Transverse colon (tissue), 4 donors: Measurements from ENCODE around the gene UBE2L6. TPM values are rescaled to one million over a fixed set of nuclear protein-coding genes. Genes with fewer than 3 reads are reported as not detected.

Experiments used
- DNase-seq: peaks from one replicate; pipeline ENCODE4 v3.0.0-alpha.2; 2019
- H3K27ac ChIP-seq, 4 donors: fragments of 200-600 bp; sonication (generic); 2 replicates each; pipeline ENCODE4 v1.5.1; 2016 to 2018; ENCODE audit warnings: inconsistent platforms in 4 of 4
- H3K27me3 ChIP-seq: fragments of 200-600 bp; sonication (generic); 2 replicates; pipeline ENCODE4 v1.5.1; 2017; ENCODE audit warnings: inconsistent platforms
- H3K36me3 ChIP-seq, 4 donors: fragments of 200-600 bp; sonication (generic); 2 replicates each; pipeline ENCODE4 v1.5.1; 2017 to 2019; ENCODE audit warnings: inconsistent platforms in 4 of 4
- H3K4me1 ChIP-seq, 4 donors: fragments of 200-600 bp; sonication (generic); 2 replicates each; pipeline ENCODE4 v1.5.1; 2017 to 2020; ENCODE audit warnings: inconsistent platforms in 4 of 4
- H3K4me3 ChIP-seq, 4 donors: fragments of 200-600 bp; sonication (generic); 1 replicate in 1 of 4; 2 replicates in 3 of 4; pipeline versions ENCODE4 v1.5.1 to v1.6.1; 2017 to 2019; ENCODE audit warnings: inconsistent platforms in 4 of 4
- H3K9me3 ChIP-seq, 2 donors: fragments of 200-600 bp; sonication (generic); 2 replicates each; pipeline ENCODE4 v1.5.1; 2017 to 2019; ENCODE audit warnings: inconsistent platforms in 2 of 2
- EP300 ChIP-seq: sonication (generic); formaldehyde crosslinking; IDR thresholded peaks from one replicate; pipeline ENCODE4 v1.6.1; 2017; ENCODE audit warnings: antibody characterized with exemption, low read depth
- POLR2A ChIP-seq: fragments of 450-650 bp; IDR thresholded peaks from one replicate; pipeline ENCODE4 v1.6.1; 2016; ENCODE audit warnings: antibody characterized with exemption, mild to moderate bottlenecking, moderate library complexity
- POLR2AphosphoS5 ChIP-seq, 3 donors: sonication (generic); formaldehyde crosslinking; IDR thresholded peaks; one replicate each; pipeline ENCODE4 v1.6.1; 2016; ENCODE audit warnings: antibody characterized with exemption in 3 of 3
- WGBS, 2 donors: methylation state at CpG; one replicate each; pipeline ENCODE4 v1.1.5; 2018; ENCODE audit warnings: low coverage in 1 of 2; 5-methylcytosine and 5-hydroxymethylcytosine counted together
- in situ Hi-C, 4 donors: fragments of 200-750 bp; cut with MboI; loops; one replicate each; pipeline versions ENCODE4 v1.15.0 to v1.15.1; 2017; ENCODE audit warnings: low sequenced_read_pairs in 3 of 4, low pct_ligation_motif_present in 1 of 4, low pct_unique_long_range_greater_than_20kb in 1 of 4
- intact Hi-C: fragments of 100-400 bp; cut with DNase I; formaldehyde crosslinking; loops from one replicate; pipeline ENCODE4 v1.15.1; 2023; ENCODE audit warnings: low total_unique reads
- total RNA-seq, 4 donors: library from RNA; depleted of rRNA; stranded (reverse); fragments of >200 nt; gene quantifications; one replicate each; pipeline ENCODE4 v1.1.0, GENCODE V29; 2016
- TF ChIP-seq, protein P1 (sequence below), 5 experiments: fragments of 200-600 bp in 3 of 5; fragments of 450-650 bp in 2 of 5; sonication (generic) in 3 of 5; IDR thresholded peaks; 1 replicate in 2 of 5; 2 replicates in 3 of 5; pipeline ENCODE4 v1.5.1; 2016 to 2017; ENCODE audit warnings: antibody characterized with exemption in 5 of 5, inconsistent platforms in 3 of 5, mild to moderate bottlenecking in 2 of 5, moderate library complexity in 1 of 5

The UBE2L6 gene
- total RNA-seq, 4 donors from 2014 or later: 15.3 to 24.3 (median 20.6) TPM

DNA sequence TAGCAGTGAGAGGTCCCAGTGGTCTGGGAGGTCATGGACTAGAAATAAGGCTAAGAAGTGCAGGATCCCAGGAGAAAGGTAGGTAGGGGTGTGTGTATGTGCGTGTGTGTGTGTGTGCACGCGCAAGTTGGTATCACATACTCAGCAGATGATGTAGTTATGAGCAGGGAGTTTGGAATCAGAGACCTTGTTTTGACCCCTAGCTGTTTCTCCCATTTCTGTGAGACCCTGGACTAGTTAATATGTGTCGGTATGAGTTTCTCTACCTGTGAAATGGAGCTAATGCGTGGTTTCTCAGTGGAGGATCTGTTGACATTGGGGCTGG lies 31.3 kb upstream of the UBE2L6 start:
- Histone ChIP-seq H3K4me3 (peak overlapping the region; percentile 30 to 55 (median 36)), H3K27me3 (peaks cover 9% of the 10 kb centered on the region), H3K4me1 (peaks cover 0 to 16% (median 0%) of the 10 kb centered on the region in 4 donors), H3K27ac (peak overlapping the region; percentile 77 to 91 (median 86)), H3K36me3 (no peaks in the 10 kb centered on the region), H3K9me3 (no peaks in the 10 kb centered on the region)
- intact Hi-C loops: no loop called here
- TF ChIP-seq POLR2A (no peak), EP300 (no peak), POLR2AphosphoS5 (IDR thresholded peaks at IDR 0.05) (no peak)
- TF ChIP-seq, protein P1, sequence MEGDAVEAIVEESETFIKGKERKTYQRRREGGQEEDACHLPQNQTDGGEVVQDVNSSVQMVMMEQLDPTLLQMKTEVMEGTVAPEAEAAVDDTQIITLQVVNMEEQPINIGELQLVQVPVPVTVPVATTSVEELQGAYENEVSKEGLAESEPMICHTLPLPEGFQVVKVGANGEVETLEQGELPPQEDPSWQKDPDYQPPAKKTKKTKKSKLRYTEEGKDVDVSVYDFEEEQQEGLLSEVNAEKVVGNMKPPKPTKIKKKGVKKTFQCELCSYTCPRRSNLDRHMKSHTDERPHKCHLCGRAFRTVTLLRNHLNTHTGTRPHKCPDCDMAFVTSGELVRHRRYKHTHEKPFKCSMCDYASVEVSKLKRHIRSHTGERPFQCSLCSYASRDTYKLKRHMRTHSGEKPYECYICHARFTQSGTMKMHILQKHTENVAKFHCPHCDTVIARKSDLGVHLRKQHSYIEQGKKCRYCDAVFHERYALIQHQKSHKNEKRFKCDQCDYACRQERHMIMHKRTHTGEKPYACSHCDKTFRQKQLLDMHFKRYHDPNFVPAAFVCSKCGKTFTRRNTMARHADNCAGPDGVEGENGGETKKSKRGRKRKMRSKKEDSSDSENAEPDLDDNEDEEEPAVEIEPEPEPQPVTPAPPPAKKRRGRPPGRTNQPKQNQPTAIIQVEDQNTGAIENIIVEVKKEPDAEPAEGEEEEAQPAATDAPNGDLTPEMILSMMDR (IDR thresholded peaks at IDR 0.05): no peak
- no peak for DNase-seq
- in situ Hi-C loops: no loop called here
- WGBS, 2 donors: 70 to 73% methylated on average over 5 of the region's 5 CpGs

DNA sequence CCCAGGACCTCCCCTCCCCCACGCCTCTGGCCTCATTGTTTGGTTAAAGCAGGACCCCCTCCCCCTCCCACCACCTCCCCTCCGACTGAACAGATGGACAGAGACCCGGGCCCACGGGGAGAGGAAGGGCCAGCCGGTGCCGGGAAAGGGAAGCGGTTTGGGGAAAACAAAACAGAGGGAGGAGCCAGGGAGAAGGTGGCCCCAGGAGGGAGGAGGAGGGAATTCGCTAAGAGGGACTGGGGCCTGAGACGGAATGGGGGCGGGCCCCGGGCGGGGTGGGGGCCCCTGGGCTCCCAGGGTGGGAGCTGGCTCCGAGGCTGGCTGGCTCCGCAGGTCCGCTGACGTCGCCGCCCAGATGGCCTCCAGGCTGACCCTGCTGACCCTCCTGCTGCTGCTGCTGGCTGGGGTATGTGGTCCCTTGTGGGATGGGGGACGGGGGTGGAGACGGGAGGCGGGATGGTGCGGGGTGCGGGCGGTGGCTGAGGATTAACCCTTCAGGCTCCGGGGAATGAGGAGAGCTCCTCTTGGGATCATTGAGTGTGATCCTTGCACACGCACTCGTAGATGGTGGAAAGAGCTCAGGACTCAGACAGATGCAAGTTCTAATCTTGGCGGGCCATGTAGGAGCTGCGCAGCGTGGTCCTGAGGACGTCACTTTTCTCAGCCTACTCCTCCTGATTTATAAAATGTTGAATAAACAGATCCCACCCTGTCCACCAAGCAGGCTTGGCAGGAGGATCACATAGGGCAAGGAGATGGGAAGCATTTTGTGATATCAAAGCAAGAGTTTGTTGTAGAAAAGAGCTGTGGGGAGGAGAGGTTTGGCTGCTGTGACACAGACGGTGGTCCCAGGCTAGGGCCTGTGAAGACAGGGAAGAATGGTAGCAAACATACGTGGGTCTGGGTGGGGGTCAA lies 30.7 kb upstream of the UBE2L6 start:
- 6 to 7% methylated on average over 8 to 32 of the region's 33 CpGs for WGBS, 2 donors
- peak overlapping the region; percentile 77 to 91 (median 86) for H3K27ac ChIP-seq
- intact Hi-C loops: no loop called here
- TF ChIP-seq EP300 (no peak), POLR2AphosphoS5 (IDR thresholded peaks at IDR 0.05) (peak in 1 of 3 donors; percentile 16)
- H3K4me1 ChIP-seq: peaks cover 0 to 16% (median 0%) of the 10 kb centered on the region in 4 donors
- DNase-seq: peak; percentile 62
- in situ Hi-C loops: no loop called here
- H3K27me3 ChIP-seq: peaks cover 9% of the 10 kb centered on the region
- no peaks in the 10 kb centered on the region for H3K36me3 ChIP-seq
- H3K4me3 ChIP-seq: peak overlapping the region; percentile 30 to 55 (median 36)
- H3K9me3 ChIP-seq: no peaks in the 10 kb centered on the region

DNA sequence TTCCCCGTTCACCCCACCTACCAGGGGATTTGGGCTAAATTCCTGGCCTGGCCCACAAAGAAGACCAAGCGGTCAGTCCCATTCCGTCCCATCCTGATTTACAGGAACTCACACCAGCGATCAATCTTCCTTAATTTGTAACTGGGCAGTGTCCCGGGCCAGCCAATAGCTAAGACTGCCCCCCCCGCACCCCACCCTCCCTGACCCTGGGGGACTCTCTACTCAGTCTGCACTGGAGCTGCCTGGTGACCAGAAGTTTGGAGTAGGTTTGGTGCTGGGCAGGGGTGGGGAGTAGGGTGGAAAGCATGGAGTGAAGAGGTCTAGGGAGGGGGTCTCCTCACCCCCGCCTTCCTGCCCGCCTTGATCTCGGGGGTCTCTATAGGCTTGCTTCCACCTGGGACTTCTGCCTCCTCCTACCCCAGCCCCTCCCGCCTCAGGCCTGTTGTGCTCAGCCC lies 30.0 kb upstream of the UBE2L6 start, which contains the start of gene SERPING1:
Gene SERPING1 (plus strand): TSS at position 225 of the 455 bp plus-strand sequence. CDS start 586 bp downstream, outside the sequence.
- DNase-seq: peak; percentile 48
- TF ChIP-seq, protein P1 (IDR thresholded peaks at IDR 0.05): no peak
- TF ChIP-seq POLR2AphosphoS5 (IDR thresholded peaks at IDR 0.05): peak in 1 of 3 donors; percentile 17
- H3K4me3 ChIP-seq: peak within 1 kb of the TSS; percentile 30 to 55 (median 36)
- peak within 1 kb of the TSS; percentile 77 to 91 (median 86) for H3K27ac ChIP-seq
- intact Hi-C loops: no loop called here
- no peaks in the 10 kb centered on the region for H3K36me3 ChIP-seq
- WGBS, 2 donors: 0 to 47% methylated on average over 1 to 10 of the region's 10 CpGs
- H3K4me1 ChIP-seq: peaks cover 0 to 16% (median 0%) of the 10 kb centered on the region in 4 donors
- no peaks in the 10 kb centered on the region for H3K9me3 ChIP-seq
- in situ Hi-C loops: no loop called here
- H3K27me3 ChIP-seq: peaks cover 9% of the 10 kb centered on the region

DNA sequence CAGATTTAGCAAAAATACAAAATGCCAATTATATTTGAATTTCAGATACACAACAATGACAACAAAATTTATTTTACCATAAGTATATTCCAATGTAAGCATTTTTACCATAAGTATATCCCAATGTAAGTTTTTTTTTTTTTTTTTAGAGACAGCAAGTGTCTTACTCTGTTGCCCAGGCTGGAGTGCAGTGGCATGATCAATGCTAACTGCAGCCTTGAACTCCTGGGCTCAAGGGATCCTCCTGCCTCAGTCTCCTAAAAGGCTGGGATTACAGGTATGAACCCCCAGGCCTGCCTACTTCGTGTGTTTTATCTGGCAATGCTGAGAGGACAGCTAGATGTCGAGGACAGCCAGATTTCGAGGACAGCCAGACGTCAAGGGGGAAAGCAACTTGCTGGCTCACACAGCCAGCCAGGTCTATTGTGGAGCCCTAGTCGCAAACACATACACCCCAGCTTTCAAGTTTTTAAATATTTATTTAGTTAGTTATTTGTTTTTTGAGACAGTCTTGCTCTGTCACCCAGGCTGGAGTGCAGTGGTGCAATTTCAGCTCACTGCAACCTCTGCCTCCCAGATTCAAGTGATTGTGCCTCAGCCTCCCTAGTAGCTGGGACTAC lies 28.9 kb upstream of the UBE2L6 start:
- DNase-seq: no peak
- Histone ChIP-seq H3K27me3 (peaks cover 9% of the 10 kb centered on the region), H3K4me1 (peaks cover 0 to 16% (median 0%) of the 10 kb centered on the region in 4 donors), H3K9me3 (no peaks in the 10 kb centered on the region), H3K4me3 (no peak overlapping the region), H3K36me3 (no peaks in the 10 kb centered on the region), H3K27ac (peak overlapping the region; percentile 77 to 91 (median 86))
- intact Hi-C loops (no loop called here), in situ Hi-C loops (no loop called here)
- TF ChIP-seq POLR2A: no peak
- TF ChIP-seq, protein P1 (IDR thresholded peaks at IDR 0.05): no peak
- TF ChIP-seq POLR2AphosphoS5 (IDR thresholded peaks at IDR 0.05): no peak
- no peak for TF ChIP-seq EP300
- 66 to 67% methylated on average over 2 to 5 of the region's 5 CpGs for WGBS, 2 donors
